ENCODE results near the gene CCDC157. TPM values are rescaled to one million over a fixed set of nuclear protein-coding genes. Genes with fewer than 3 reads are reported as not detected.

CCDC157 gene
- polyA plus RNA-seq, 5 donors = 4.0 to 8.2 (median 4.9) TPM

DNA sequence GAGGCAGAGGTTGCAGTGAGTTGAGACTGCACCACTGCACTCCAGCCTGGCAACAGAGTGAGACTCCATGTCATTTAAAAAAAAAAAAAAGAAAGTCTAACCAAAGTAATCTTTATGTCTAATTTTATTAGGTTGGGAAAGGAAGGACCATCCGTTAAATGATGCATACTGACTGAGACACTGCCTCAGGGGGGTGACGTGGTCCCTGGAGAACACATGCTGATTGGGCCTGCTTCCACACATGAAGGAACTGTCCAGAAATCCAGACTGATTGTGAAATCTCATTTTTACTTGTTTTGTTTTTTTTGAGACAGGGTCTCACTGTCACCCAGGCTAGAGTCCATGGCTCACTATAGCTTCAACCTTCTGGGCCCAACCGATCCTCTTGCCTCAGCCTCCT is 5.6 kb upstream of the CCDC157 start:
- DNase-seq = no peak

DNA sequence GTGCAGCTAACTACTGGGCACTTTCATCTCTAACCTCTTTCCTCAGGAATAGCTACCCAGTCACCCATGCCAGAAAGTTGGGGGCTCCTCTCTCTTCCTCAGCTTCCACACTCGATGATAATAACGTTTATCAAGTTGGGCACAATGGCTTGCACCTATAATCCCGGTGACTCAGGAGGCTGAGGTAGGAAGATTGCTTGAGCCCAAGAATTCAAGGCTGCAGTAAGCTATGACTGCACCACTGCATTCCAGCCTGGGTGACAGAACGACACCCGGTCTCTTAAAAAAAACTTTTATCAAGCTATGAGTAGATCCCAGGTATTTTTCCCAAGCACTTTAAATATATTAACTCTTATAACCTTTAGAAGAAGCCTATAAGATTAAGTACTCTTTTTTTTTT is 2.2 kb upstream of the CCDC157 start:
- DNase-seq = no peak

DNA sequence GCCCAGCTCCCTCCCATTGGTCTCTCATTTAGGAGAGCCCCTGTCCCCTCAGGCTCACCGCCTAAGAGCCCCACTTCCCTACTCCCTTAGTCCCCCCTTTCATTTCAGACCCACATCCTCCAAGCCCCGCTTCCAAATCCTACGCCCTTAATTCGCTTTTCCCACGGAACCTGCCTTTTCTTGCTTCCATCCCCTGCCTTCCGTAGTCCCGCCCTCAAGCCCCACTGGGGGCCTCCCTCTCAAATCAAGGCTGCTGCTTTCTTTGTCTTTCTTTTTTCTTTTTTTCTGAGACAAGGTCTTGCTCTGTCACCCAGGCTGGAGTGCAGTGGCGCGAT is 396 bp downstream of the CCDC157 start:
- no peak for DNase-seq

DNA sequence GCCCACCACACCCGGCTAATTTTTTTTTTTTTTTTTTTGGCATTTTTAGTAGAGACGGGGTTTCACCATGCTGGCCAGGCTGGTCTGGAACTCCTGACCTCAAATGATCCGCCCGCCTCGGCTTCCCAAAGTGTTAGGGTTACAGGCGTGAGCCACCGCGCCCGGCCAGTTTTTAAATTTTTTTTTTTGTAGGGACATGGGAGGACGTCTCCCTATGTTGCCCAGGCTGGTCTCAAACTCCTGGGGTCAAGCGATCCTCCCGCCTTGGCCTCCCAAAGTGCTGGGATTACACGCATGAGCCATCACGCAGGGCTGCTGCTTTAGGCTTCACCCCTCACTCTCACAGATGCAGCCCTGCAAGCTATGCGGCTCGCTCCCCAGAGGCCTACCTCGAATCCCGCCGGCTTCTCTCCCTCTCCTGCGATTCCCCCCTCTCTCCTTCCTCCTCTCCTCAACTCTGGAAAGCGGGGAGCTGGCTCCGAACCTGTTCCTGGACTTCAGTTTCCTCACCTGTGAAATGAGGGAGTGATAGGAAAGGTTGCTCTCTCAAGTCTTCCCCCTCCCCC is 926 bp downstream of the CCDC157 start:
- DNase-seq = no peak

DNA sequence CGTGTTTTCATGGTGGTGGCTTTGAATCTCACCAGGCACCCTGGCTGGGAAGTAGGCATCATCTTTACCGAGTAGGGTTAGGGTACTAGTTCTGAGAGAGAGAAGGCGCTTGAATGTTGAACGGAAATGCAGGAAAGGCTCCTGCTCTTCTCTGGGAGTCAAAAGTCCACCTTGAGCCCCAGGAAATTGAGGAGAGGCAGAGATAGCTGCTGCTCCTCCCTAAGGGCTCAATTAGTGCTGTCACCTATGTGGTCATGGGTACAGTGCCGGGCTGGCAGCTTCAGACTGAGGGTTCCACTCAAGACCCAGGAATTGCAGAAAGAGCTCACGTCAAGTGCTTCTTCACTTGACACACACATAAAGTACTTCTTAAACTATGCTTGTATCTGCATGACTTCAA is 1.7 kb downstream of the CCDC157 start:
- no peak for DNase-seq

DNA sequence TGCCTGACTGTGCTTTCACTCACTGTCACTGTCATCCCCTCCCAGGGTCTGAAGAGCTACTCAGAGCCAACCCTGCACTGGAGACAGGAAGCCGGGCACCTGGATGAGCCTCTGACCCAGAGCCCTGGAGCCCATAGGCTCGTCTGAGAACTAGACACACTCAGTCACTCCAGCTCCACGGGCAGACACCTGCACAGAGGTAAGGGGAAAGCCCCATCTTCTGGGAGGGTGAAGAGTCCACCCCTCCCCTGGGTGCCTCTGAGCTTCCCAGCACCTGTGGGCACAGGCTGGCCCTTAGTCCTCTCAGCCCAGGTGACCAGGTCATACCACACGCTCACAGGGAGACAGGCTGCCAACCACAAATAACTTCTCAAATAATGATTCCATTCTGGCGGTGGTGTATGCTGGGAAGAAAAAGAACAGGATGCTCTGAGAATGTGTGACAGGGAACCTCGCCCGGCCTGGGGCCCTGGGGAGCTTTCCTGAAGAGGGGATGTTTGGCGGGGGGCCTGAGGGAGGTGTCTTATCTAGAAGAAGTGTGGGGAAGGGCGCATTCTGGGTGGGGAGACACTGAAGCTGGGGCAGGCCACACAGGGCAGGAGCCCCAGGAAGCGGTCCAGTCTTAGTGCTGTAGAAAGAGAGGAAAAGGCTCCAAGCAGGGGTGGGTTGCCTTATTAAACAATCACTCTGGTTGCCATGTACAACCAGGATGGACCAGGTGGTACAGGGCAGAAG is 5.3 kb downstream of the CCDC157 start:
- no peak for DNase-seq

DNA sequence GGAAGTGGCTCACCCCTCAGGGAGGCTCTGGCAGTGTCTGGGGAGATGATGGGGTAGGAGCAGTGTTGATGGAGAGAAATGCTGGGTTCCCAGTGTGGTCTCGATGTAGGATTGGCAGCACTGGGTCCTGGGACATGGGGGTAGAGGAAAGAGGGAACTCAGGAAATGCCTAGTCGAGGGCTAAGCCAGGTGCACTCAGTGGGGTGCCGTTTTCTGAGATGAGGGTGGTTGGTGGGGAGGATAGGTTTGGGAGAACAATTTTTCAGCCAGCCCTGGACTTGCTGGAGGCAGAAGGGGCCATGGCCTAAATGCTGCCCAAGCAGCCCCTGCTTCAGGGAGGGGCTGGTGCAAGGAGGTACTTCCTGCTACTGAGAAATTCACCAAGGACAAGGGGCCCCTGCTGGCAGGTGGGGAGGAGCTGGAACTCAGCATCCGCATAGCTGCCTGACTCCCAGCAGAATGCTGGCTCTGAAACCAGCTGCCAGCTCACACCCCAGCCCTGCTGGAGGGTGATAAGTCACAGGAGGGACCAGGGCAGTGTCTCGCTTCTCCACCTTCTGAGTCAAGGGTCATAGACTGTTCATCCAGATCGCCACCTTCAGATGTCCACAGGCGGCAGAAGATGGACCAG is 6.0 kb downstream of the CCDC157 start:
- DNase-seq = no peak

DNA sequence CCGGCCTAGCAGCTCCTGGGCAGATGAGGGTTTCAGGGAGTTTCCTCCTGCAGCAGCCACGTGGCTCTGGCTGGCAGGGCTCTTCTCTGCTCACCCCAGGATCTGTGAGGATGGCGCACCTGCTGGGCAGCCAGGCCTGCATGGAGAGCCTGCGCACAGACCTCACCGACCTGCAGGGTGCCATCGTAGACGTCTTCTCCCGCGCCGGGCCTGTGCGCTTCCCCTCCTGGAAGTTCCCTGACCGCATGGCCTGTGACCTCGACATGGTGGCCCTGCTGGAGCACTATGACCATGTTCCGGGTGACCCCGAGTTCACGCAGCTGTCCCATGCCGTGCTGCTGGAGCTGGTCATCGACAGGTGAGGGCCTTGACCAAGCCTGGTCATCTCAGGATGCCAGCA is 9.1 kb downstream of the CCDC157 start:
- no peak for DNase-seq

DNA sequence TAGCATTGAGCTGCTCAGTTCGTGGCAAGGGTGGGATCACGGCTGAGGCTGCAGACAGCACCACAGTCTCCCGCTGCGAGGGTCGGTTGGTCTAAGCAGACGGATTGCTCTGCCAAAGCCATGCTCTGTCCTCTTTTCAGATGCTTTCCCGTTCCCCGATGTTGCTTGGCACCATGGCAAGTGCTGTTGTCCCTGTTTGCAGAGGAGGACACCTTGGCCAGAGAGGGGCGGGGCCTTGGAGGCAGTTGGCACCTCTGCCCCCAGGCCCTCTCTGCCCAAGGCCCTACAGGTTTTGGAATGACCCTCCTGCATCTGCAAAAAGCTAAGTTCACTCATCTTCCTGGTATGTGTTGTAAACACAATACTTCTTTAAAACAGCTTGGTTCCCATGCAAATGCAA is 11.6 kb downstream of the CCDC157 start:
- DNase-seq = no peak

DNA sequence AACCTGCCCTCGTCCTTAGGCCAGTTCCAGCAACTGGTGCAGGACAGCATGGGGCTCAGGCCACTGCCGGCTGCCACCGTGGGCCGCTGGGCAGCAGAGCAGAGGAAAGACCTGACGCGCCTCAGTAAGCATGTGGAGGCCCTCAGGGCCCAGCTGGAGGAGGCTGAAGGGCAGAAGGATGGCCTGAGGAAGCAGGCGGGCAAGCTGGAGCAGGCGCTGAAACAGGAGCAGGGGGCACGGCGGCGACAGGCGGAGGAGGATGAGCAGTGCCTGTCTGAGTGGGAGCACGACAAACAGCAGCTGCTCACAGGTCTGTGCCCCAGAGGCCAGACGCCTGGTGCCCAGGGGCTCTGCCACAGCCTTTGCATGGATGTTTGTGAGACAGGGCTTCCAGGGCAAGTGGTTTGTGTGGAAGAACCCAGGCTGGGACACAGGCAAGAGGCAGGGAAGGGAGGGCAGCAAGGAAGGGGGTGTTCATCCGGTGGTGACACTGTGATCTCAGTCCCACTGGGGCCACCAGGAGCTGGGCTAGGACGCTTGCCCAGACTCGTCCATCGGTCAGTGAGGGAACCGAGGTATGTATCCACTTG is 13.9 kb downstream of the CCDC157 start:
- no peak for DNase-seq

DNA sequence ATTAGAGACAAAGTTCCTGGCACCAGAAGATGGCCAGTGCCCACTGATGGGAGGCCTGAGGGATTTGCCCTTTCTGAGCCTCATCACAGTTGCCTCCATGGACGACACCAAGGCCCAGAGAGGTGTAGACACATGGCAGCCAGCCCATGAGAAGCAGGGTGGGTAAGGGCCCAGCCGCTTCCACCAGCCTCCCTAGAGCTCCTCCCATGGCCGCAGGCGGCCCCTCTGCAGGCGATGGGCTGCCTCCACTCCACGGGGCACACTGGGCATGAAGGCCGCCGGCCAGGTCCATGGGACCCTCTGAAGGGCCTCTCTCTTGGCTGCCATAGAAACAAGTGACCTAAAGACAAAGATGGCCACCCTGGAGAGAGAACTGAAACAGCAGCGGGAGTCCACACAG is 14.5 kb downstream of the CCDC157 start:
- DNase-seq = no peak

DNA sequence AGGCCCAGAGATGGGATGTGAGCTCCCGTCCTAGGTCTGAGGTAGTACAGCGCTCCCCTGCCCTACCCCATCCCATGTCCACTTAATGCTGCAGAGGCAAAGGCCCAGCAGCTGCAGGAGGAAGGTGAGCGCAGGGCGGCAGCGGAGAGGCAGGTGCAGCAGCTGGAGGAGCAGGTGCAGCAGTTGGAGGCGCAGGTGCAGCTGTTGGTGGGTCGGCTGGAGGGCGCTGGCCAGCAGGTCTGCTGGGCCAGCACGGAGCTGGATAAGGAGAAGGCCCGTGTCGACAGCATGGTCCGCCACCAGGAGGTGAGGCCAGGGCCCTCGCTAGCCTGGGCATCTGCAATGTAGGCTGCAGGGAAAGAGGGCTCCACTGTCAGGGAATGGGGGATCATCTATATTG is 15.2 kb downstream of the CCDC157 start:
- no peak for DNase-seq

DNA sequence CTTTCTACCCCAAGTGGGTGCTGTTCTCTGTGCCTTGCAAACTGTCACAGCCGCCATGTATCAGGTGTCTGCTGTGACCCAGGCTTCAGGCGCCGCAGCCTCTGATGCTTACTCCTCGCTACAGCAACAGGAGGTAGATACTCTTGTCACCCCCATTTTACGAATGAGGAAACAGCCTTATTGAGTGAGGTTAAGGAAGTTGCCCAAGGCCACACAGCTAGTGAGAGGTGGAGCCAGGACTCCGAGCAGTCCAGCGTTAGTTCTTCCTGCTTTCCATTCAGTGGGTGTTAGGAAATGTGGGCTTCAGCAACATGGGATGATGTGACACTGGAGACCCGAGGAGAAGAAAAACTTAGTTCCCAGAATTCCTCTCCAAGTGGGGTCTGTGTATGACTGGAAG is 16.1 kb downstream of the CCDC157 start:
- no peak for DNase-seq

DNA sequence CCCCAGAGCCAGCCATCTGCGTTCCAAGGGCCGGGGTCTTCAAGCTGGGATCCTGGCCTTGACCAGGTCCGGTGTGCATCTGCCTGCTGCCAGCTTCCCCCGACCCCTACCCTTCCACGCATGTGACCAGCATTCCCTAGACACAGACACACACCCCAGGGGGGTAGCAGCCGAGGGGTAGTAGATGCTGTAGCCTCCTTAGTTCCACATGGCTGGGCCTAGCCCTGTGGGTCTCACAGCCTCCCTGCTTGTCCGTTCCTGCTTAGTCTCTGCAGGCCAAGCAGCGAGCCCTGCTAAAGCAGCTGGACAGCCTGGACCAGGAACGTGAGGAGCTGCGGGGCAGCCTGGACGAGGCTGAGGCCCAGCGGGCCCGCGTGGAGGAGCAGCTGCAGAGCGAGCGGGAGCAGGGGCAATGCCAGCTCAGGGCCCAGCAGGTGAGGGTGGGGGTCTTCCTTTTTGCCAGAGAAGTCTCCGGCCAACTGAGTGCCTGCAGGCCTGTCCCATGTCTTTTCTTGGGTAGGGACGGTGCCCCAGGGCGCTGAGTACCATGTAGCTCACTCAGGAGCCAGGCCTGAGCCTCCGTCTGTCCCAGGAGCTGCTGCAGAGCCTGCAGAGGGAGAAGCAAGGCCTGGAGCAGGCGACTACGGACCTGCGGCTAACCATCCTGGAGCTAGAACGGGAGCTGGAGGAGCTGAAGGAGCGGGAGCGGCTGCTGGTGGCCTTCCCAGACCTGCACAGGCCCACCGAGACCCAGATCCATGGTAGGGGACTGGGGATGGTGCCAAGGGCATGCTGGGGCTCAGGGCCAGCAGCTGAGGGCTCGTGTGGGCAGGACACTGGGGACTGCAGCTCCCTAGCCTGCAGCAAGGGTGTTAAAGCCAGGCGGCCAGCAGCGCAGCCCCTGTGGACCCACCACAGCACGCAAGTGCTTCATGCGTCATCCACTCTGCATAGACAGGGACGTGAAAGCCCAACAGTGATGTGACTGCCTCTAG is 16.8 kb downstream of the CCDC157 start:
- DNase-seq = no peak

DNA sequence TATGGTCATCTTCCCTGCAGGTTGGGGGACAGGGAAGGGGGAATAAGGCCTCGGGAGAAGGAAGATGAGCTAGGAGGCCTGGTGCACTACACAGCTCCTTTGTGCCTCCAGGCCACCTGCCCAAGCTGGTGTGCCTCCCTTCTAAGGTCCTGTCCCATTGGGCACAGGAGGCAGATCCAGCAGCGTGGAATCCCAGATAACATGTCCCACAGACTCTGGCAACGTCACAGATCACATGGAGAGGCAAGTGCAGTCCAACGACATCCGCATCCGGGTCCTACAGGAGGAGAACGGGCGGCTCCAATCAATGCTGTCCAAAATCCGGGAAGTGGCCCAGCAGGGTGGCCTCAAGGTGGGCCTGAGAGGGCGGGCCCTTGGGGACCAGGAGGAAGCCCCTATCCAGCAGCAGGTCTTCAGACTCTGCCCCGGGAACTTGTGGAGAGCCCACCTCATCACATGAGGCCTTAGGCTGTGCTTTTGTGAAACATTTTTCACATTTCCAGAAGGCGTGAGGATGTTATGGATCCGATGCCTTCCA is 18.6 kb downstream of the CCDC157 start:
- DNase-seq = no peak

DNA sequence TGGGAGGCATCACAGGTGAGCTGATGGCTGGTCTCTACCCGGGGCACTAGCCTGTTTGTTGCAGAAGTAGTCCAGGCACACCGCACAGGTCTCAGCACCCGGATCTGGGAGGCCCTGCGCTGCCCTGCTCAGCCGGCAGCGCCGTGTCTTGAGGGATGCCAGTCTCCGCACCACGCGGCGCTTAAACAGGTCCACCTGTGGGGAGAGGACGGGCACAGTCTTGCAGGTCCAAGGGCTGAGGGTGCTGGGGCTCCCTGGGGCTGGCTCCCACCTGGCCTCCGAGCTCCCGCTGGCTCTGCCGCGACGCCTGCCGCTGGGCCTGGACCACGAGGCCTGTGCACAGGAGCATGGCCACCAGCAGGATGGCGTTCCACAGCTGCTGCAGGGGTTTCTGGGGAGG is 23.2 kb downstream of the CCDC157 start:
- no peak for DNase-seq

DNA sequence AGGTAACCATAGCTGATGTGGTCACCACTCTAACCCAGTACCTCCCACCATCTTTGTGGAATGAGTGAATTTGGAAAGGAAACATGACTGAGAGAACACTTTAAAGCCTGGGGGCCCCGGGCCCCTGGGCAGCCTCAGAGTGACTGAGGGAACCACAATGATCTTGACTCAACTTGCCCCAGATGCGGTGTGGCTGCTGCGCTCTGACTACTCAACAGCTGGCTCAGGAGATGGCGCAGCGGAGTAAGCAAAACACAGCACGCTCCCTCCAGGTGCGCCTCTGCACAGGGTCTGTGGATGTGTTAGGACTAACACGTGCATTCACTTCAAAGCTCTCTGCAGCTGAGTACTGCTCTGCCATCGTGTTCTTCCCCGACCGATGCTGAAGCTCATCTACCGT is 24.5 kb downstream of the CCDC157 start:
- no peak for DNase-seq

DNA sequence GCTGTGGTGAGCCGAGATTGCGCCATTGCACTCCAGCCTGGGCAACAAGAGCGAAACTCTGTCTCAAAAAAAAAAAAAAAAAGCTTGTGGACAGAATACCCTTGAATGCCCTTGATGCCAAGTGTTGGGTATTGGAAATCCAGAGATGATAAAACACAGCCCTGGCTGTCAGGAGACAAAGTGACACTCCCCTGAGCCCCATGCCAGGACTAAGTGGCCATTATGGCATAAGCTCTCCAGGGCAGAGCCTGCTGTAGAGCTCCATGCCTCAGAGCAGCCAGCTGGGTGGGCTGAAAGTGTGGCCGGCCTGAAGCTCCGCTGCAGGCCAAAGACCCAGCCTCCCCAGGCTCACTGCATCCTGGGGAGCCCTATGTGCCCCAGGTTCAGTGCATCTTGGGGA is 25.5 kb downstream of the CCDC157 start:
- no peak for DNase-seq

DNA sequence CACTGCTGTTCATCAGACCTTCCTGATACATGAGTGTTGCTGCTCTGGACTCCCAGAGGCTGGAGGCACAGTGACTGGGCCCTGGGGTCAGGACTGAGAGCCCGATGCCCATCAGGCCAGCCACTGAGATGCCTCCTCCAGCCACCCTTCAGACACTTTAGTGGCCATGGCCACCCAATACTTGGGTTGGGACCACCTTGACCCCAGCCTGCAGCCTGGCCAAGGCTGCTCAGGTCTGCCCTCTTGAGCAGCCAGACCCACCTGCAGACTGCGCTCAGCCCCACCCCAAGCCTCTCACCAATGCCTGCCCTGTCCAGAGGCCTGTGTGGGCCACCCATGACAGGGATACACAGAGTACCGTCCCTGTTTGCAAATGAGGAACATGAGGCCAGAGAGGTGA is 26.3 kb downstream of the CCDC157 start:
- DNase-seq = no peak

DNA sequence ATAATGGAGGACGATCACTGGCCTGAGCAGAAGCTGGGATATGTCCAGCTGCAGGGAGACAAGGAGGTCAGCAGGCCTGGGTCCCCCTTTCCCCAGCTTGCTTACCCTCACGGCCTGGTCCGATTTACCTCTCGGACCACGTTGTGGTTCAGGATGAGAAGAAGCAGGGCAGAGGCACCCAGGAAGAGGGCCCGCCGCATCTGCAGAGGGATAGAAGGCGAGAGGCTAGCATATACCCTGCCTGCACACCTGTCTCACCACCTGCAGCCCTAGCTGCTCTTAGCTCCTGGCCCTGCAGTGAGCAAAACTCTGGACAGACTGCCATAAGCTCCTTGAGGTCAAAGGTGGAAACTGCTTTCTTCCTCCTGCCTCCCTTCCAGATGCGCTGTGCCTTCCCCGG is 29.1 kb downstream of the CCDC157 start:
- no peak for DNase-seq

DNA sequence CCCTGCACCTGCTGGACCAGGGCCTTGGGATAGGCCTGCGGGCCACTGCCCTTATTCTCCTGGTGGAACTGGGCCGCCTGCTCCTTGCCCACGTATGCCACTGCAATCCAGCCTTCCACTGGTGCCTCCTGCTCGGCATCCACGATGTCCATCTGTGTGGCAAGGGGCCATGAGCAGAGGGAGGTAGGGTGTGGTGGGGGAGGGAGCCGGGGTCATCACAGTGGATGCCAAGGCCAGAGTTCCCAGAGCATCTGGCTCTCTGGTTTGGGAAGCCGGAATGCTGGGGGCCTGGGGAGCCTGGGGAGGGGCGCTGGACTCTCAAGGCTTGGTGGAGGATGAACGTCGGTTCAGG is 29.8 kb downstream of the CCDC157 start:
- no peak for DNase-seq

Measured in right lung (tissue), 5 donors.